ENCODE results near the gene ELF4.

The ELF4 gene

DNA sequence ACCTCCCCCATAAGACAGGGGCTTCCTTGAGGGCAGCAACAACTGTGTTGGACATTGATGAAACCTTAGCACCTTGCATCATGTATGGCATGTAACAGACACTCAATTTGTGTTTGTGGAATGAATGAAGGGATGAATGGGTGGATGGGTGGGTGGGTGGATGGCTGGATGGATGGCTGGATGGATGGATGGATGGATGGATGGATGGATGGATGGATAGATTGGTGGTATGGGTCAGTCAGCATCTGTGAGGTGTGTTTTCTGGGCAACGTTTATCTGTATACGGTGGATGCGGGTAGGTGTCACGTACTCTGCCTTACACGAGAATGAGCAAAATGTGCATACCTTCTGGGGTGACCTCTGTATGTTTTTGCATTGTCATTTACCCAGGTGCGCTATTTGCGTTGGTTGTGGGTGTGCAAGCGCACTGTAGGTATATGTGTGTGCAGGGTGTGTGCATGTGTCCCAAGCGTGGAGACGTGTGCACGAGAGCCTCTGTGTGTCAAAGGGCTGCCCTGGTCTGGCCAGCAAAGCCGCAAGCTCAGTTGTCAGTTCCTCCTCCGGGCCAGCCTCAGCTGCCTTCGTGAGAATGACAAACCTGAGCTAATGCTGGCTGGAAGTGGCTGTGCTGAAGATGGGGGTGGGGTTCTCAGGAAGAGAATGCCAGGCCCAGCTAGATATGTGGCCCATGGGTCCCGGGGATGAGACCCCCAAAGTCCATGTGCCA is 26.5 kb downstream of the ELF4 start:
- no peak for DNase-seq

DNA sequence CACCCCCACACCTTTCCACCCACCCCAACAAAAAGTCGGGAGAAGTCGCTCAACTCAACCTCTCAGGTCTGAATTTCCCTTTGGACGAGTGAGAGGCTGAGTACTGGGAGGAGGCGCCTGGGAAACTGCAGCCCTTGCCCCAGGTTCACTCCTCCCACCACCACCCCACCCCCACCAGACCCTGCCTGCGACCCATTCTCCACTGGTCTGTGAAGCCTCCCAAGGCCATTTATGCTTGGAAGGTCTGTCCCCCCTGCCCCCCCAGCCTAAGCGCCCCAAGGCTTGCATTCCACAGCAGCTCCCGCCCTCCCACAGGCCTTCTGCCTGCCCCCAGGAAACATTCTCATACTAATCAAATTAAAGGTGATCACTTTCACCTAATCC is 27.2 kb downstream of the ELF4 start:
- no peak for DNase-seq

DNA sequence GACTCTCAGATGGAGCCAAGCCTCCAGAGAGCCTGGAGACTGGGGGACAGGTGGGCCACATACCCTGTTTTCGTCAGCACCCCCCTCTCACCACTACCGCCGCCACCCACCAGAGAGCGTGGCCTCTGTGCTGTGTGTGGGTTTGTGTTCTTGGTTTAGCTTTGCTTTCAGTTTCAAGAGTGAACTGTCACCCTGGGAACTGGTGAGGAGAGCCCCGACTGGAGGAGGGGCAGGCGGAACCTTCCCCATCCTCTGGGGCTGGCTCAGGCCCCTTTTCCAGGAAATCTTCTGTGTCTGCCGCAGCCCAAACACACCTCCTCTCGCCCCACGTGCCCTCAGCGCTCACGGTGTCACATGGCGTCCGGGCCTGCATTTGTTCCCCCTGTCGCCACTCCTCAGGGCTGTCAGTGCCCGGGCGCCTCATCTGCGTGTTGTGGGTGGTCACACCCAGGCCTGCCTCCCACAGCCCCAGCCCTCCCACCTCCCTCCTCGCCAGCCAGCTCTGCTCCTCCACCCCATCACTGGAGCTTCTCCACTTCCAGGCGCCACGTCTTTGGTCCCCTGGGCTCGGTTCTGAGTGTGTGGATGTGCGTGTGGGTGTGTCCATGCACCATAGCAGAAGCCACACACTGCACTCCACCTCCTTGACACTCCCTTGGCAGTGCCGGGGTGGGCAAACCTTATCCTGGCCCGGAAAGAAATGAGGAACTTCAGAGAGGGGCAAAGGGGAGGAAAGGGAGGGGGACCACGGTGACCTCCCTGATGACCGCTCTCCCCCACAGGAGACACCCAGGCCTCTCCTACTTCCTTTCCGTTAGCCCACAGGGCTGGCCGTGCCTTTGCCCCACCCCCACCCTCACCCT is 27.8 kb downstream of the ELF4 start:
- DNase-seq, result no peak

DNA sequence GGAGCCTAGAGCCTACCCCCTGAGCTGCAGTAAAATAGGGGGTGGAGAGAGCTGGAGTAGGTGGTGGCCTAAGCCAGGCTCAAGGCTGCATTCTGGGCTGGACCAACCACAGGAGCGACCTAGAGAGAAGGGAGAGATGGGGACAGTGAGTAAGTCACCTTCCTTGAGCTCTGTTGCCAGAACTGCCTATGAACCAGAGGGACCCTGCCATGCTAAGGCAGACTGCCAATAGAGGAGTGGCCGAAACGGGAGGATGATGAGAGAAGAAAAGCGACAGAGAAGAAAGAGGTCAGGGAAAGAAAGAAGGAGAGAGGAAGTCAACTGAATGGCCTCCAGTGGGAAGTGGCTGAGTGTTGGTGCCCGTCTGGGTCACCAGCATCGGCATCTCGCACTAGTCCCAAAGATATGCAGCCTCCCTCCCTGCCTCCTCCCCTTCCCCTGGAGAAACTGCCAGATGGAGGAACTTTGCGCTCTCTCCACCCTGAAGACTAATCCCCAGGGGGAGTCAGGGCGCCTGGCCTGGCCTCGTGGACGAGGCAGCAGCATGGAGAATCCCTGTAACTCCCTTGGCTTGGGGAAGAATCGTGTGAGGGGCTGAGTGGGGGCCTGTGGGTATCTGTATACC is 28.8 kb downstream of the ELF4 start:
- no peak for DNase-seq

DNA sequence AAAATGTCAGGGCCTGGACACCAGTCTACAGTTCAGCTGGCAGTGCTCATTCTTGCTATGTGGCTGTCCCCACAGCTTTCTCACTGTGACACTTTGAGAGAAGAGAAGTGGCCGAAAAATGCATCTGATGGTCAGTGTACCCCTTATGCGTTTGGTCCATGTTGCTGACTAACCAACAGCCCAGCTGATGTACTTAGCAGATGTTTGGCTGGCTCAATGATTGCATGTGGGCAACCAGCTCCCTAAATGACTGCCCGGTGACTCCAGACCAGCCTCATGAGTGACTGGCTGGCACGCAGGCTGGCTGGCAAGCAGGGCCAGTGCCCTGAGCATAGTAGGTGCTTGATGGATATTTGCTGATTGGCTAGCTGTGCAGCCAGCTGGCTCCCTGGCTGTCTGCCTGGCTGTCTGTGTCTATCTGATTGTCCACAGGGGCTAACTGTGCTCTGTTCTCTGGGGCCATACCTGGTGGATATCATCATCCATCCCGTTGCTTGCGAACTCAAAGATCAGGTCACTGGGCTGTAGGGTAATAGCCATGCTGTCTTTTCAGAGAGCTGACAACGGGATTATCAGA is 29.4 kb downstream of the ELF4 start:
- no peak for DNase-seq

DNA sequence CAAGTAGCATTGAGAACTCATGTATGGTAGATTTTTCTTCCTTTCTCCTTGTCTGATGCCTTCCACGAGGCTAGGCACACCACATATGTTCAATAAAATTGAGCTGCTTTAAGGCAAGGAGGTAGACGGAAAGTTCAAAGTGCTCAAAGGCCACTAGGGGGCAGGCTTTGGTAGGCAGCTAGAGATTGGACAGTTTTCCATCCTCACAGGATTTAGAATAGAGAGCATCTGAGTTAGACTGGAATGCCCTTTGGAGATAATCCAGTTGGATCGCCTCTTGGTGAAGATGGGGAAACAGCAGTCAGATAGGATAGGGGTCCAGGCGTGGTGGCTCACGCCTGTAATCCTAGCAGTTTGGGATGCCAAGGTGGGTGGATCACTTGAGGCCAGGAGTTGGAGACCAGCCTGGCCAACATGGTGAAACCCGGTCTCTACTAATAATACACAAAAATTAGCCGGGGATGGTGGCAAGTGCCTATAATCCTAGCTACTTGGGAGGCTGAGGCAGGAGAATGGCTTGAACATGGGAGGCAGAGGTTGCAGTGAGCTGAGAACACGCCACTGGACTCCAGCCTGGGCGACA is 30.4 kb downstream of the ELF4 start:
- DNase-seq, result peak; percentile 39

DNA sequence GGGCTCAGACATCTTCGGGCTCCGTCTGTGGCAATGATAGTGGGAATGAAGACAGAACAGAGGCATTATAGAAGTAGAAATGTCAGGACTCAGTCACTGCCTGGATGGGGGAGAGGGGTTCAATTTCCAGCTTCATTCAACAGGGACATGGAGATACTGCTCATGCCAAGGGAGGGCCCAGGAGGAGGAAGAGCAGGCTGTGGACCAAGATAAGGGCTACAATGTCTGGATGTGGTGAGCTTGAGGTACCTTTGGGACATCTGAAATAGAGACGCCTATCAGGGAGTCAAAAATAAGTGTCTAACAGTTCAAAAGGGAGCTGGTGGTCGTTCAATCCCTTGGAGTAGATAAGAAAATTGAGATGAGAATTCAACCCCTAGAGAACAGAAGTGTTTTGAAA is 34.5 kb downstream of the ELF4 start:
- DNase-seq, result no peak

DNA sequence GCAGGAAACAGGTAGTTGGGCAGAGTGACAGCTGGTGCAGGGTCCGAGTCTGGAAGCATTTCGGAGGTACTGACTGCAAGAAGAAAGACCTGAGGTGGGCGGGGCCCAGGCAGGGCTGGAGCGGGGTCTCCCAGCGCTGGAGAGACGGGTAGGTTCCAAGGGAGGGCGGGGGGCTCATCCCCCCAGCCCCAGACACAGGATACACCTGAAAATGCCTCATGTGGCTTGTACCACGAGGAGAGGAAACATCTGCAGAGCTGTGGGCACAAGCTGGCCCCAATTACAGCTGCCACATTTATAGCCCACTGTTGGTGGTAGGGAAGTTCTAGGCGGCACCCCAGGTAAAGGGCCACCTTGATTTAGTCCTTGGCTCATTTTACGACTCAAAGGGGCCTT is 38.0 kb downstream of the ELF4 start:
- no peak for DNase-seq

DNA sequence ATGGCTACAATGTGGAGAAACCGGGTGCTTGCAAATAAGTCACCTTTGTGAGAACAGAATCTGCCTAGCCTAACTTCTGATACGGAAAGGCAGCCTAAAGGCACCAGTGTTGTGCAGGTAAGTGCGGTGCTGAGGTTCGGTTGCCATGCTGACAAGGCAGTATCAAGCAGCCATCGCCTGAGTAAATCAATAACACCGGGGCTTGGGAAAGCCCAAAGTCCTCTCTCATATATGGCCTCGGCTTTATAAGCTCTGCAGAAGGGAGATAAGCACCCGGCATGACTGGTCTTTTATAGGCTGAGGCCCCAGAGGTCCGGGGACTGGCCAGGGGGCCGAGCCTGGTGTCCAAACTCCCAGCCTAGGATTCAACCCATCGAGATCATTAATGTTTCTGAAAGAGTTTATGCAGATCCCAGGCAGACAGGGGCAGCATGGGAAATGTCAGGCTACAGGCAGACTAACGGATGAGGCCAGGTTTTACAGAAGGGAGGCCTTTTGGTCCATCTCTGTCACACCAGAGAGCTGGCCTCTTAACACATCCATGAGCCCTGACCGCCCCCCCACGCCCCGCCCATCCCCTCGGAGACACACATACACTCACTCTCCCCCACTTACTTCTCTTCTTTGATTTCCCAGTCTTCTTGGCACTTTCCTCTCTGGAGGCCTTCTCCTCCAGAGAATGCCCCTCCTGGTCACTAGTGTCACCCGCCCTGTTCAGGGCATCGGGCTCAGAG is 38.5 kb downstream of the ELF4 start:
- no peak for DNase-seq

DNA sequence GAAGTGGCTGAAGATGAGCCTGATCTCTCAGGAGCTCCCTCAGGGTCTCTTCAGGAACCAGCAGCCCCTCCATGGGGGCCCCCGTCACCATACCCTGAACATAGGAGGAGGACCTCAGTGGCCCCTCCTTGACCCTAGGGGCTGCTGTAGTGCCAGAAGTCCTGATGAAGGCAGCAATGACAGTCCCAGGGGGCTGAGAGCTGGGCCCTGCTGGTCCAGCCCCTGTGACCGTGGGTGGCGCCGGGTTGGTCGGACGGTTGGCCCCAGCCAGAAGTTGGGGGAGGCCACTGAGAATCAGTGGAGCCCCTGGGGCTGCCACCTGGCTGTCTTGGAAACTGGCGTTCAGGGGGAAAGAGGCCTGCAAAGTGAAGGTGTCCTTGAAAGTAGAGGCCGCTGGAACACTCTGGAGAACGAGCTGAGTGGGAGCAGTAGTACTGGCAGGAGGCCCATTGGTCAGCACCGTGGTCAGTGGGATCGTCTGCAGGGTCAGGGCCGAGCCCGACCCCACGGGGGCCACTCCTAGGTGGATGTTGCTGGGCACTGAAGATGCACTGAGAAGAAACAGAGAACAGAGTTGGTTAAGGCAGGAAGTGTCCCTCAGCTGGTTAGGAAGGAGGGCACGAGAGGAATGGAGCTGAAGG is 43.2 kb downstream of the ELF4 start:
- DNase-seq, result no peak

DNA sequence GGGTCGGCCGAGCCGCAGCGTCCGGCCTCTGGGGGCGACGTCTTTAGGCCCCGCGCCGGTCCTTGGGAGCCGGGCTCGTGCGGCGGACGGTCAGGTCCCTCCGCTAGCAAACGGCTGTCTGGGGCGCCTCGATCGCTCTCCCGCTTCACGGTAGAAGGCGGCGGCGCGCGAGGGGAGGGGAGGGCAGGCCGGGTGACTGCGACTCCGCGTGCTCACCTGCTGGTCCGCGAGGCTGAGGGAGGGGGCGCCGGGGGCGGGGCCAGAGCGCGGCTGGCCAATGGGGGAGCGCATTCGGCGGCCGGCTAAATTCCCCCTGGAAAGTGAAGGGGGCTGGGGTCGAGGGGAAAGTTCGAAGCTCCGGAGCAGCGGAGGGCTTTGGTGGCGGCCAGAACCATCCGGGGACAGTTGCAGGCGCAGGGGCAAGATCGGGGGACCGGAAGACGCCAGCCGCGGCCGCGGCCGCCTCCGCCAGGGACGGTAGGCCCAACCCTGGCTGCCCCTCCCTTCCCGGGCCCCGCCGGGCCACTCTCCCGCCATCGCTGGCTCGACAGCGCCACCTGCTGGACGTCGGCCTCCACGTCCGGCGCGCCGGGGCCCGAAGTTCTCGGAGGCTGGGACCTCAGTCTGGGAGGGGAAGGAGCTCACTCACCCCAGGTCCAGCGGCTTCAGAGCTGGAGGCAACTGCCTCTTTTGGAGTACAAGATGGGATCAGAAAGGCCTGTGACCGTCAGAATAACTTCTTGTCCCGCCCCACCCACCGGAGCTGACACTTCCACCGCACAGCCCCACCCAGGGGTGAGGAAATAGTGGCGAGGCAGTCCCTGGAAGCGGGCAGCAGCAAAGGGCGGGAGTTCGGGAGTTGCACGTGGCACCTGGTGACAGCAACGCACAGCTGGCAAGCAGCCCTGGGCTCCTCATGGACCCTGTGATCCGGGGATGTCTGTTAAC is 49.9 kb downstream of the ELF4 start:
- DNase-seq, result peak; percentile 76

DNA sequence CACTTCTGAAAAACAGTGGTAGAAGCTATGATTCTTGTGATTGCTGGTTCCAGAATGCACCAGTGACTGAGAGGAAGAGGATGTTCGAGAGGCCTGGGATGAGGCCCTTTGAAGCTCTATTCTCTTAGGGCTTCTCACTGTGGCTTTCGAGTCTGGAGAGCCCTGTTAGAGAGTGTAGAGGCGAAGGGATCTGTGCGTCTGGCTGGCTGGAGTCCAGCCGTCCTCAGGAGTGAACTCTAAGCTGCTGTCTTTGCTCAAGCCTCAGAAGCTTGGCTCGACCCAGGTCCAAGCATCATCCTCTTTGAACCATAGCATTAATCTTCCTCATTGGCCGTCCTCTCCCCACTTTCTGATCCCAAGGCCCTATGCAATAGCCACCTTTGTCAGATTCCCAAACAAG is 51.6 kb downstream of the ELF4 start:
- no peak for DNase-seq

DNA sequence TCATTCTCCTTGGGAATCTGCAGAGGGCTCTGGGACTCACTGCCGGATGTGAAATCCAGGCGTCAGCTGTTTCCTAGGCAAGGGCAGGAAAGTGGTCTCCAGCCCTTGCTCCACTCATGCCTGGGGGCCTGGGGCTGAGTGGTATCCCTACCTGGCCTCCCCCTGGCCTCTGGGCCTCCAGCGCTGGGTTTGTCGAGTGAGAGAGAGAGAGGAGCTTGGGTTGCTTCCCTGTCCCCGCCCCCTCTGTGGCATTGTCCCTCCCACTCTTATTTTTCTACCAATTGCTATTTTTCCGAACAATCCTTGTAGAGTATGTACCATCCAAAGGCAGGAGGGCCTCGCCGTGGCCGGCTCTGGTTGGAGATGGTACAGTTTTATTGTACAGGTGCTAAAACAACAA is 53.1 kb downstream of the ELF4 start:
- DNase-seq, result no peak

DNA sequence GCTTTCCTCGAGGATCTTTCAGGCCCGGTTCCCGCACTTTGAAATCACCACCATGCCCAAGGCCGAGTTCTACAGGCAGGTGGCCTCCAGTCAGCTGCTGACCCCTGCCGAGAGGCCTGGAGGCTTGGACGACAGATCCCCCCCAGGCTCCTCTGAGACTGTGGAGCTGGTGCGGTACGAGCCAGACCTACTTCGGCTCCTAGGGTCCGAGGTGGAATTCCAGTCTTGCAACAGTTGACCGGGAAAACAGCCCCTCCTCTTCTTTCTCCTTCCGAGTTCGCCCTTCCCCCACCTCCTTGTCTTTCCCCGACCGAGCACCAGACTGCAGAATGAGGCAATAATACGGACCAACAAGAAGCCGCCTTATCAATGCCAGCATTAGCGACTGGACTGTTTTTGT is 54.4 kb downstream of the ELF4 start:
- DNase-seq, result no peak

DNA sequence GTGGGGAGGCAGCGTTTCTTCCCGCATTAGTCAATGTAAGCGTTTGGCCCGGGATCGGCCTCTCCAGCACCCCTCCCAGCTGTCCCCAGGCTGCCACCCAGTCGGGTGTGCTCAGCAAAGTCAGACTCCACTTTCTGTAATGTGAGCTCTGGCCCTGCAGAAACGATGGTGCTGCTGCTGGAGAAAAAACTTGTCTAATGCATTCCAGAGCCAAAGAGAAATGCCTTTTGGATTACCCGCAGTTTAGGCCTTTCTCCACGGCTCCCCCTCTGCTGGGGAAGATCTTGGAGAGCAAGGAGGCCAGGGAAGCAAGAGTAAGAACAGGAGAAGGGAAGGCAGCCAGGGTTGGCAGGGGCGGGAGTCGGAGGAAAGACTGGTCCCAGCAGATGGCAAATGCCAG is 55.2 kb downstream of the ELF4 start:
- no peak for DNase-seq

DNA sequence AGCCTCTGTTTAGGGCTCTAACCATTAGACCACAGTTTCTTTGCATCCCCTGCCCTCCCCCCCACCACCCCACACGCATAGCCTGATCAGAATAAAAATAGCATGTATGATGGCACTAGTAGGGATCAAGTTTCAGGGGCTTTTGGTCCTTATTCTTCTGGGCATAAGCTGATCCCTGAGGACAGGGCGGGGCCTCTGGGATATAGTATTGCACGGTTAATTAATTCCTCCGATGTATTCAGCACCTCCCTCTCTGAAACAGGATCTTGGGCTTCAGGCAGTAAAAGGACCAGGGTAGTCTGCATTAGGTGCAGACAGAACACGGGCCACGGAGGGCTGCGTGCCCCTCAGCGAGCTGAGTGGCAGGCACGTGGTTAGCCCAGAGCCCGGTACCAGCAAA is 57.1 kb downstream of the ELF4 start:
- DNase-seq, result no peak

DNA sequence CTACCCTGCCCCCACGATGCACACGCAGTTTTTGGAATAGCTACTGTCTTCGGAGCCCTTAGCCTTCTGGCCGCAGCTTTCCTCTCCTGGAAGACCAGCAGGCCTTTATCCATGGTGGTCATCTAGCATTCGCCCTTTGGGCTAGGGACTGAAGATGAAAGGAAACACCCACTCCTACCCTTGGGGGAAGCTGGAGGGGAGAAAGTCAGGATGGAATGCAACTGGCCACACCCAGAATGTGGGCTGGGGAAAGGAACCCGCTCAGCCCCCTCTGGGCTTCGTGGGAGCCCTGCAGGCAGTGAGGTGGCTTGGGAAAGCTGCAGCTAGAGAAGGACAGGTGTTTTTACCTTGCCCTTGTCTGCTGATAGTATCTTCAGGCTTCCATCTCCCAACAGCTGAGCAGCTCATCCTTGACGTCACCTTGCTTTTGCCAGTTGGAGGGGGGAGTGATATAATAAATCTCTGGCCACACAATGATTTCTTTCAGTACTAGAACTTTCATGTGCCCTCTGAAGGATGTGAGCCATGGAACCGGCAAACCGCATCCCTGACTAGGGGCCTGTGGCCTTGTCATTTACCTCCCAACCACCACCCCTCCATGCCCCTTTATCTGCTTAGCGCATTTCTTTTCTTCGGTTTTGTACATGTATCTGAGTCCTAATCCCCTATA is 59.0 kb downstream of the ELF4 start:
- no peak for DNase-seq

DNA sequence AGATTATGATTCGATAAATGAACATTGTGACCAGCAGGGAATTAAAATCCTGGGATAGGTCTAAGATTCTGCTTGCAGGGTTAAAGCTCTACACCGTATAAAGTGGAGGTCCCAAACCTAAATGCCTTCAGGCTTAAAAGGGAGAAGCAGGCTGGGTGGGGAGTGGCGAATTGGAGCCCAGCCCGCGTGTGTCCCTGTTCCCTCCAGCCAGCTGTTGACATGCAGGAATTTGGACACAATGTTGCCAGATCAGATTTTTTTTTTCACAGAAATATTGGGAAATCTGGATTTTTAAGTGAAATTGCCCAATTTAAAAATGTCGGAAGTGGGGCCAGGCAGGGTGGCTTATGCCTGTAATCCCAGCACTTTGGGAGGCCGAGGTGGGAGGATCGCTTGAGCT is 60.5 kb downstream of the ELF4 start:
- no peak for DNase-seq

DNA sequence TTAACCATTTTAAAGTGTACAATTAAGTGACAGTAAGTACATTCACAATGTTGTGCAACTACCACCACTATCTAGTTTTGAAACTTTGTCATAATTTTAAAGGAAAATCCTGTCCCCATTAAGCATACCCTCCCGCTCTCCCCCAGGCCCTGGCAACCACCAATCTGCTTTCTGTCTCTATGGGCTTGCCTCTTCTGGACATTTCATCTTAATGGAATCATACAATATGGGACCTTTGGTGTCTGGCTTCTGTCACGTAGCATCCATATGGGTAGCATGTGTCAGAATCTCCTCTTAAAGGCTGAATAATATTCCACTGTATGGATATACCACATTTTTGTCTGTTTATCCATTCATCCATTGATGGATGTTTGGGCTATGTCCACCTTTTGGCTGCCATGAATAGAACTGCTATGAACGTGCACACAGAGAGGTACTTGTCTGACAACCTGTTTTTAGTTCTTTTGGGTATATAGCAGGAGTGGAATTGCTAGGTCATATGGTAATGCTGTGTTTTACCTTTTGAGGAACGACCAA is 61.5 kb downstream of the ELF4 start:
- DNase-seq, result no peak

DNA sequence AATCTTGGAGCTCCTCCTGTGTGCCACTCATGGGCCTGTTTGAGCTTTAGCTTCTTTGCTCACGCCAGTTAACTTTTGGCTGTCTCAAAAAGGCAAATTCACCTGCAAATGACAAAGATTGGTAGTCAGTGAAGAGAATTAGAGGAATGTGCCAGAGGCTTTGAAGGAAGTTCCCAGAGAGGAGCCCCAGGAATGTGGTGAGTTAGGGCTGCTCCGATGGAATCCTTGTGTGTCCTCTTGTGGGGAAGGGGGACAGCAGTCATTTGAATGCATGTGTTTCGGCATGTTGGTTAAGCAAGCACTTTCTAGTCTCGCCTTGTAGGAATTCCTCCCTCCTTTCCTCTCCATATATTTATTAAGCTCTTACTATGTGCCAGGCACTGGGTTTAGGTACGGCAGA is 62.9 kb downstream of the ELF4 start:
- no peak for DNase-seq
